ENCODE results near the gene TAF4B.

DNA sequence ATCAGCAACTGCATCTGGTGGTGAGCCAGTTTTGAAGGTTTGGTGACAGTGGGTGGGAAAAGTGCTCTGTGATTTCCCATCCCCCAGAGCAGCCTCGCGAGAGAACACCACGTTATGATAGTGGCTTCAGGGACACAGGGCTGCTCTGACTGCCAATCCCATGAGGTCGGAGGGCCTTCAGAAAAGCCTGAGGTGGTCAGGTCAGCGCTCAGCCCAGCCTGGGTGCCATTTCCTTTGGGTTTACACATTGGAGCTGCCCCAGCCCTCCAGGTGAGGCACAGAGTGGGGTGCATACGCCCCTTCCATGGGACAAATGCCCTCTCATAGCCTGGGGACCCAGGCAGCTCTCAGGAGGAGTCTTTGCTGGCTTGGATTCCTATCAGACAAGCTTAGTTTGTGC lies 195.3 kb downstream of the TAF4B start:
- no peak for TF ChIP-seq EZH2phosphoT487 (IDR thresholded peaks at IDR 0.05; ENCODE audit: low read depth, severe bottlenecking, unreplicated experiment)
- TF ChIP-seq EZH2 (IDR thresholded peaks at IDR 0.05; ENCODE audit: borderline replicate concordance), result no peak
